Mammary epithelial cell (primary cell): ENCODE data around the gene MEGF10.

Source experiments
- EZH2 ChIP-seq: IDR thresholded peaks from 2 replicates; pipeline ENCODE4 v1.6.1; 2012; ENCODE audit warnings: low read length, inconsistent platforms, borderline replicate concordance
- TF ChIP-seq, protein P1 (sequence below), 2 donors: IDR thresholded peaks in 1 of 2; conservative IDR thresholded peaks in 1 of 2; 2 replicates each; pipeline ENCODE4 v1.5.1; 2011 to 2012; ENCODE audit warnings: inconsistent platforms in 2 of 2, low read length in 2 of 2, mild to moderate bottlenecking in 2 of 2, control low read depth in 1 of 2, low read depth in 1 of 2; ENCODE audit not compliant: insufficient read depth in 1 of 2; ENCODE audit errors: extremely low read depth in 1 of 2

- TF ChIP-seq, protein P1, sequence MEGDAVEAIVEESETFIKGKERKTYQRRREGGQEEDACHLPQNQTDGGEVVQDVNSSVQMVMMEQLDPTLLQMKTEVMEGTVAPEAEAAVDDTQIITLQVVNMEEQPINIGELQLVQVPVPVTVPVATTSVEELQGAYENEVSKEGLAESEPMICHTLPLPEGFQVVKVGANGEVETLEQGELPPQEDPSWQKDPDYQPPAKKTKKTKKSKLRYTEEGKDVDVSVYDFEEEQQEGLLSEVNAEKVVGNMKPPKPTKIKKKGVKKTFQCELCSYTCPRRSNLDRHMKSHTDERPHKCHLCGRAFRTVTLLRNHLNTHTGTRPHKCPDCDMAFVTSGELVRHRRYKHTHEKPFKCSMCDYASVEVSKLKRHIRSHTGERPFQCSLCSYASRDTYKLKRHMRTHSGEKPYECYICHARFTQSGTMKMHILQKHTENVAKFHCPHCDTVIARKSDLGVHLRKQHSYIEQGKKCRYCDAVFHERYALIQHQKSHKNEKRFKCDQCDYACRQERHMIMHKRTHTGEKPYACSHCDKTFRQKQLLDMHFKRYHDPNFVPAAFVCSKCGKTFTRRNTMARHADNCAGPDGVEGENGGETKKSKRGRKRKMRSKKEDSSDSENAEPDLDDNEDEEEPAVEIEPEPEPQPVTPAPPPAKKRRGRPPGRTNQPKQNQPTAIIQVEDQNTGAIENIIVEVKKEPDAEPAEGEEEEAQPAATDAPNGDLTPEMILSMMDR (conservative IDR thresholded peaks at IDR 0.05 in 1 of 2, IDR thresholded peaks at IDR 0.05 in 1 of 2; ENCODE audit: extremely low read depth in 1 of 2, insufficient read depth in 1 of 2, low read depth in 1 of 2, low read length in 2 of 2), result no peak
- TF ChIP-seq EZH2, result no peak
Measured at GRCh38 chr5:127293373-127293772, 2.8 kb downstream of the MEGF10 start.
